Measurements from ENCODE around the gene MMP17. TPM values are rescaled to one million over a fixed set of nuclear protein-coding genes. Genes with fewer than 3 reads are reported as not detected.

MMP17 gene
- total RNA-seq, 5 donors from 2014 or later (not counting 1 experiment from before 2014, with no cell fraction given): 0.58 to 2.7 (median 1.2) TPM

DNA sequence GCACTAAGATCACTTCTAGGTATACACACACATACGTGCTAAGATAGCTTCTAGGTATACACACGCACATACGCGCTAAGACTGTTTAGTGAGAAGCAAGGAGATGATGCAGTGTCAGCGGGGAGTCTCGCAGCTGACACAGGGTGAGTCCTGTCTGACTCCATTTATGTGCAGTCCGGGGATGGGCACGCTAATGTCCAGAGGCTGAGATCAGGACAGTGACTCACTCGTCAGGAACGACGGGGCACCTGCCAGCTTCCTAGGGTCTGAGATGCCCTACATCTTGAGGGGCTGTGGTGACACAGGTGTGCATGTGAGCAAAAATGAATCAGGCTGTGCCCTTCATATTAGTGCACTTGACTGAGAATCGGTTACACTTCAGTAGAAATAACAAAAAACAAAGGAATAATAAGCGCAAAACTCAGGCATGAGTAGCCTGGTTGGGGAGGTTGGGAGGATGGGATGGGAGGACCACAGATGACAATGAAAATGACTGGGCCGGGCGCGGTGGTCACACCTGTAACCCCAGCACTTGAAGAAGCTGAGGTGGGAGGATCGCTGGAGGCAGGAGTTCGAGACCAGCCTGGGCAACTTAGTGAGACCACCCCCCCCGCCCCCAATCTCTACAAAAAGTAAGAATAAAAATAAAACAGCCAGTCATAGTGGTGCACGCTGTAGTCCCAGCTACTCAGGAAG is 37.1 kb downstream of the MMP17 start:
- Mint-ChIP-seq H3K27me3 (no peaks in the 10 kb centered on the region), H3K4me1 (peaks cover 6 to 8% (median 8%) of the 10 kb centered on the region in 3 donors), H3K4me3 (no peak overlapping the region), H3K9me3 (no peaks in the 10 kb centered on the region), H3K36me3 (no peaks in the 10 kb centered on the region), H3K27ac (no peak overlapping the region)
- DNase-seq (no peak), ATAC-seq (replicated peaks in 1 of 4) (no peak)
- no peak overlapping the region for H3K4me3 ChIP-seq (ENCODE audit: control insufficient read depth in 1 of 2, extremely low read depth in 1 of 2, low read length in 1 of 2)
- POLR2A ChIA-PET: no interaction called here
- no peaks in the 10 kb centered on the region for H3K36me3 ChIP-seq (ENCODE audit: control insufficient read depth in 2 of 2, extremely low read depth in 1 of 2, insufficient read depth in 1 of 2, low read length in 1 of 2)
- CTCF ChIA-PET: no interaction called here
- peaks cover 0 to 18% of the 10 kb centered on the region in 2 experiments for H3K27me3 ChIP-seq (replicated peaks in 1 of 2; ENCODE audit: control insufficient read depth in 2 of 2, extremely low read depth in 1 of 2, insufficient read depth in 2 of 2, low read length in 1 of 2)
- WGBS (ENCODE audit: insufficient coverage): 95% methylated on average over 12 of the region's 20 CpGs
- H3K27ac ChIP-seq (ENCODE audit: low read length): no peak overlapping the region
- peaks cover 0 to 14% of the 10 kb centered on the region in 2 experiments for H3K4me1 ChIP-seq (ENCODE audit: control insufficient read depth in 1 of 2, extremely low read depth in 1 of 2, insufficient read depth in 2 of 2, low read length in 2 of 2)
- H3K9me3 ChIP-seq: no peaks in the 10 kb centered on the region

DNA sequence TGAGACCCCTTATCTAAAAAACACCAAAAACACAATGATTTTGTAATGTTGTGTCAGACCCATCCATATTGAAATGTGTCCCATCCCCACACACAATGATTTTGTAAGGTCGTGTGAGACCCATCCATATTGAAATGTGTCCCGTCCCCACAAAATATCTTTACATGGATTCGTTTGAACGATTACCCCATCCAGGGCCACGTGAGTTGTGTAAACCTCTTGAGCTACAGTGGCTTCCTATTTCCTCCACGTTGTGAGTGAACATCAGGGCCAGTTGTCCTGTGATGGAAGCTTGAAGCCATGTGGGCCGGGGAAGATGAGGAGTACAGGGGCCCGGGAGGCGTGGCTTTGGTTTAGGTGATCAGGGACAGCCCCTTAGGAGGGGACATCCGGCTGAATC is 39.3 kb downstream of the MMP17 start:
- no peaks in the 10 kb centered on the region for H3K27me3 Mint-ChIP-seq
- H3K9me3 ChIP-seq: no peaks in the 10 kb centered on the region
- H3K9me3 Mint-ChIP-seq: no peaks in the 10 kb centered on the region
- DNase-seq (no peak), ATAC-seq (replicated peaks in 1 of 4) (no peak)
- WGBS (ENCODE audit: insufficient coverage): 79% methylated on average over 10 of the region's 10 CpGs
- CTCF ChIA-PET: no interaction called here
- no peak overlapping the region for H3K27ac ChIP-seq (ENCODE audit: low read length)
- H3K4me1 Mint-ChIP-seq: no peaks in the 10 kb centered on the region
- no peak overlapping the region for H3K4me3 ChIP-seq (ENCODE audit: control insufficient read depth in 1 of 2, extremely low read depth in 1 of 2, low read length in 1 of 2)
- H3K4me3 Mint-ChIP-seq: no peak overlapping the region
- POLR2A ChIA-PET: no interaction called here
- H3K27me3 ChIP-seq (replicated peaks in 1 of 2; ENCODE audit: control insufficient read depth in 2 of 2, extremely low read depth in 1 of 2, insufficient read depth in 2 of 2, low read length in 1 of 2): peaks cover 0 to 10% of the 10 kb centered on the region in 2 experiments
- H3K36me3 Mint-ChIP-seq: no peaks in the 10 kb centered on the region
- no peaks in the 10 kb centered on the region for H3K36me3 ChIP-seq (ENCODE audit: control insufficient read depth in 2 of 2, extremely low read depth in 1 of 2, insufficient read depth in 1 of 2, low read length in 1 of 2)
- no peak overlapping the region for H3K27ac Mint-ChIP-seq
- H3K4me1 ChIP-seq (ENCODE audit: control insufficient read depth in 1 of 2, extremely low read depth in 1 of 2, insufficient read depth in 2 of 2, low read length in 2 of 2): no peaks in the 10 kb centered on the region

- Histone ChIP-seq H3K27ac (ENCODE audit: low read length) (no peak overlapping the region), H3K4me1 (ENCODE audit: control insufficient read depth in 1 of 2, extremely low read depth in 1 of 2, insufficient read depth in 2 of 2, low read length in 2 of 2) (no peaks in the 10 kb centered on the region), H3K4me3 (ENCODE audit: control insufficient read depth in 1 of 2, extremely low read depth in 1 of 2, low read length in 1 of 2) (no peak overlapping the region), H3K36me3 (ENCODE audit: control insufficient read depth in 2 of 2, extremely low read depth in 1 of 2, insufficient read depth in 1 of 2, low read length in 1 of 2) (no peaks in the 10 kb centered on the region), H3K9me3 (no peaks in the 10 kb centered on the region), H3K27me3 (replicated peaks in 1 of 2; ENCODE audit: control insufficient read depth in 2 of 2, extremely low read depth in 1 of 2, insufficient read depth in 2 of 2, low read length in 1 of 2) (peaks cover 0 to 5% of the 10 kb centered on the region in 2 experiments)
- DNase-seq (no peak), ATAC-seq (replicated peaks in 1 of 4) (no peak)
- Mint-ChIP-seq H3K27ac (no peak overlapping the region), H3K9me3 (no peaks in the 10 kb centered on the region), H3K4me3 (no peak overlapping the region), H3K27me3 (no peaks in the 10 kb centered on the region), H3K4me1 (no peaks in the 10 kb centered on the region), H3K36me3 (no peaks in the 10 kb centered on the region)
- CTCF ChIA-PET: no interaction called here
- POLR2A ChIA-PET: no interaction called here
- WGBS (ENCODE audit: insufficient coverage): 88% methylated on average over 28 of the region's 28 CpGs
Observed at GRCh38 chr12:131867891-131868675, 39.9 kb downstream of the MMP17 start.

- Histone ChIP-seq H3K36me3 (ENCODE audit: control insufficient read depth in 2 of 2, extremely low read depth in 1 of 2, insufficient read depth in 1 of 2, low read length in 1 of 2) (no peaks in the 10 kb centered on the region), H3K4me3 (ENCODE audit: control insufficient read depth in 1 of 2, extremely low read depth in 1 of 2, low read length in 1 of 2) (no peak overlapping the region), H3K9me3 (no peaks in the 10 kb centered on the region), H3K27ac (ENCODE audit: low read length) (no peak overlapping the region), H3K4me1 (ENCODE audit: control insufficient read depth in 1 of 2, extremely low read depth in 1 of 2, insufficient read depth in 2 of 2, low read length in 2 of 2) (no peaks in the 10 kb centered on the region), H3K27me3 (replicated peaks in 1 of 2; ENCODE audit: control insufficient read depth in 2 of 2, extremely low read depth in 1 of 2, insufficient read depth in 2 of 2, low read length in 1 of 2) (no peaks in the 10 kb centered on the region)
- CTCF ChIA-PET: no interaction called here
- 91% methylated on average over 8 of the region's 16 CpGs for WGBS (ENCODE audit: insufficient coverage)
- H3K27me3 Mint-ChIP-seq: peaks cover 0 to 3% of the 10 kb centered on the region in 2 donors
- no peak overlapping the region for H3K27ac Mint-ChIP-seq
- ATAC-seq (replicated peaks in 1 of 4) (no peak), DNase-seq (no peak)
- H3K36me3 Mint-ChIP-seq: no peaks in the 10 kb centered on the region
- POLR2A ChIA-PET: no interaction called here
- peaks cover 0 to 4% (median 2%) of the 10 kb centered on the region in 3 donors for H3K9me3 Mint-ChIP-seq
- H3K4me1 Mint-ChIP-seq: no peaks in the 10 kb centered on the region
- H3K4me3 Mint-ChIP-seq: no peak overlapping the region
Observed at GRCh38 chr12:131869871-131870418, 41.8 kb downstream of the MMP17 start.

GRCh38 chr12:131871677-131872076 is 43.5 kb downstream of the MMP17 start:
- Mint-ChIP-seq H3K36me3 (no peaks in the 10 kb centered on the region), H3K27ac (no peak overlapping the region), H3K4me3 (no peak overlapping the region), H3K9me3 (peaks cover 0 to 4% (median 2%) of the 10 kb centered on the region in 3 donors), H3K27me3 (peaks cover 0 to 3% of the 10 kb centered on the region in 2 donors), H3K4me1 (no peaks in the 10 kb centered on the region)
- Histone ChIP-seq H3K36me3 (ENCODE audit: control insufficient read depth in 2 of 2, extremely low read depth in 1 of 2, insufficient read depth in 1 of 2, low read length in 1 of 2) (no peaks in the 10 kb centered on the region), H3K4me1 (ENCODE audit: control insufficient read depth in 1 of 2, extremely low read depth in 1 of 2, insufficient read depth in 2 of 2, low read length in 2 of 2) (no peaks in the 10 kb centered on the region), H3K27ac (ENCODE audit: low read length) (no peak overlapping the region), H3K9me3 (no peaks in the 10 kb centered on the region), H3K4me3 (ENCODE audit: control insufficient read depth in 1 of 2, extremely low read depth in 1 of 2, low read length in 1 of 2) (no peak overlapping the region), H3K27me3 (replicated peaks in 1 of 2; ENCODE audit: control insufficient read depth in 2 of 2, extremely low read depth in 1 of 2, insufficient read depth in 2 of 2, low read length in 1 of 2) (no peaks in the 10 kb centered on the region)
- CTCF ChIA-PET: no interaction called here
- POLR2A ChIA-PET: no interaction called here
- DNase-seq: no peak
- ATAC-seq (replicated peaks in 1 of 4): no peak
- 82% methylated on average over 6 of the region's 6 CpGs for WGBS (ENCODE audit: insufficient coverage)

GRCh38 chr12:131872154-131873051 is 44.2 kb downstream of the MMP17 start:
- no peaks in the 10 kb centered on the region for H3K36me3 ChIP-seq (ENCODE audit: control insufficient read depth in 2 of 2, extremely low read depth in 1 of 2, insufficient read depth in 1 of 2, low read length in 1 of 2)
- DNase-seq: no peak
- no peak overlapping the region for H3K27ac ChIP-seq (ENCODE audit: low read length)
- no peak overlapping the region for H3K4me3 Mint-ChIP-seq
- H3K4me3 ChIP-seq (ENCODE audit: control insufficient read depth in 1 of 2, extremely low read depth in 1 of 2, low read length in 1 of 2): no peak overlapping the region
- H3K4me1 Mint-ChIP-seq: no peaks in the 10 kb centered on the region
- no peaks in the 10 kb centered on the region for H3K4me1 ChIP-seq (ENCODE audit: control insufficient read depth in 1 of 2, extremely low read depth in 1 of 2, insufficient read depth in 2 of 2, low read length in 2 of 2)
- POLR2A ChIA-PET: interaction anchor here in 1 of 2 donors (0.6 kb wide), 1 partner anchor 1056 kb away, joined by 4 read pairs; no protein-coding TSS in a partner anchor
- H3K36me3 Mint-ChIP-seq: no peaks in the 10 kb centered on the region
- no peak for ATAC-seq (replicated peaks in 1 of 4)
- peaks cover 0 to 4% (median 2%) of the 10 kb centered on the region in 3 donors for H3K9me3 Mint-ChIP-seq
- WGBS (ENCODE audit: insufficient coverage): 83% methylated on average over 17 of the region's 21 CpGs
- H3K27me3 ChIP-seq (replicated peaks in 1 of 2; ENCODE audit: control insufficient read depth in 2 of 2, extremely low read depth in 1 of 2, insufficient read depth in 2 of 2, low read length in 1 of 2): peaks cover 0 to 4% of the 10 kb centered on the region in 2 experiments
- H3K9me3 ChIP-seq: no peaks in the 10 kb centered on the region
- CTCF ChIA-PET: no interaction called here
- H3K27me3 Mint-ChIP-seq: peaks cover 0 to 3% of the 10 kb centered on the region in 2 donors
- H3K27ac Mint-ChIP-seq: no peak overlapping the region

All from T-cell (primary cell).